T-helper 1 cell (primary cell): Measurements from ENCODE around the gene UHMK1.
"Not testable (repeated sequence)": the region's sequence is repeated elsewhere in the genome, so short reads cannot be mapped to it uniquely, and the experiment has no call there.

Experiments
- DNase-seq, 5 donors: peaks; one replicate each; pipeline ENCODE4 v3.0.0-alpha.2; 2012 to 2020
- total RNA-seq, 4 donors: gene quantifications; one replicate each; lab custom pipeline; 2026; lab: John Stamatoyannopoulos, UW

UHMK1 gene
- 189 to 260 (median 227) reads per million in 4 donors for total RNA-seq

- DNase-seq, result peak; percentile 81 to 92 (median 88)
Observed at GRCh38 chr1:162497723-162498495, at the start of gene UHMK1. TSS of gene UHMK1 (plus strand) at chr1:162497818. CDS start at chr1:162498001, 183 bp downstream.

GRCh38 chr1:162454361-162454760 is 43.3 kb upstream of the UHMK1 start:
- not testable (repeated sequence) for DNase-seq

- DNase-seq, result no peak
Observed at GRCh38 chr1:162456323-162456722, 41.3 kb upstream of the UHMK1 start.

- DNase-seq, result no peak
Observed at GRCh38 chr1:162458236-162458635, 39.4 kb upstream of the UHMK1 start.

DNA sequence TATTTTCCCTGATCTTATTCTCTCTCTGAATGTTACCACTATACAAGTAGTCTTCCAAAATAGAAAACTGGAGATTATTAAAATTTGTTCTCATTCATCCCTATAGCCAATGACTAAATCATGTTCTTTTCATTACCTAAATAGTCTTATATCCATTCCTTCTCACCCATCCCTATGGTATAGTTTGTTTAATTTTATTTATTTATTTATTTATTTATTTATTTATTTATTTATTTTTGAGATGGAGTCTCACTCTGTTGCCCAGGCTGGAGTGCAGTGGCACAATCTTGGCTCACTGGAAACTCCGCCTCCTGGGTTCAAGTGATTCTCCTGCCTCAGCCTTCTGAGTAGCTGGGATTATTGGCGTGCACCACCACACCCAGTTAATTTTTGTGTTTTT is 35.2 kb upstream of the UHMK1 start:
- DNase-seq, result not testable (repeated sequence)

DNA sequence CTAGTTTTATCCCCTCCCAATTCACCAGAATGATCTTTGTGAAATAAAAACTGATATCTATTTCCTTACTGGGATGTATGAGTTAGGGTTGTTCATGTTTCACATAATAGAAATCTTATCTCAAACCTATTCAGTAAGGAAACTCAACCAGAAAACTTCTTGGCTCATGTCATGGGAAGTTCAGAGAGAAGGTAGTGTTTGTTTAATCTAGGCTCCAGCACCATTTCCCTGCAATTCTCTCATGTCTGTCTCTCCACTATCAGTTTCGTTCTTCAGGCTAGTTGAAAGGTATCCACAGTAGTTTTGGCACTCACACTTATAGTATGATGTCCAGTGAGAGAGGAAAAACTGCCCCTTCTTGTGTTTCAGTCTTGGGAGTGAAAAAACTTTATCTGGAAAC is 34.6 kb upstream of the UHMK1 start:
- no peak for DNase-seq

- DNase-seq, result no peak
Observed at GRCh38 chr1:162466797-162467196, 30.8 kb upstream of the UHMK1 start.

- DNase-seq, result no peak
Observed at GRCh38 chr1:162470216-162470615, 27.4 kb upstream of the UHMK1 start.

GRCh38 chr1:162471290-162471853 is 26.2 kb upstream of the UHMK1 start:
- no peak for DNase-seq

- no peak for DNase-seq
Observed at GRCh38 chr1:162475089-162475488, 22.5 kb upstream of the UHMK1 start.

DNA sequence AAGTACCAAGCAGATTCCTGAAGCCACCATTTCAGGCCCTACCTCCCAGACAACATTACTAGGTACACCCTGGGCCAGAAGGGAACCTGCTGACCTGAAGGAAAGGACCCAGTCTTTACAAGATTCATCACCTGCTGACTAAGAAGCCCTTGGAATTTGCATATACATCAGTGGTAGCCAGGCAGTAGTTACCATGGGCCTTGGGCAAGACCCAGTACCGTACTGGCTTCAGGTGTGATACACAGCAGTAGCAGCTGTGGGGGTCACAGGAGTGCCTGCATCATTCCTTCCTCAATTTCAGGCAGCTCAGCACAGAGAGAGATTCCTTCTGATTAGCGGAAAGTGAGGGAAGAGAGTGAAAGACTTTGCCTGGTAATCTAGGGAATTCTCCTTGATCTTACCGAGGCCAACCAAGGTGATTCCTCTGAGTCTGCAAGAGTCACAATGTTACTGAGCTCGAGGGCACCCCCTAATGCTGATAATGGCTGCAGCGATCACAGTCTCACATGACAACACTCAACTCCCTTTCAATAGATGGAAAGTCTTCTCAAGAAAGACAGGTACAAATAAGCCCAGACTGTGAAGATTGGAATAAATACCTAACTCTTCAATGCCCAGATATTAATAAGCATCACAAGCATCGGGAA is 22.0 kb upstream of the UHMK1 start:
- no peak for DNase-seq

GRCh38 chr1:162476620-162477019 is 21.0 kb upstream of the UHMK1 start:
- DNase-seq, result no peak

GRCh38 chr1:162485236-162485635 is 12.4 kb upstream of the UHMK1 start:
- DNase-seq, result no peak

DNA sequence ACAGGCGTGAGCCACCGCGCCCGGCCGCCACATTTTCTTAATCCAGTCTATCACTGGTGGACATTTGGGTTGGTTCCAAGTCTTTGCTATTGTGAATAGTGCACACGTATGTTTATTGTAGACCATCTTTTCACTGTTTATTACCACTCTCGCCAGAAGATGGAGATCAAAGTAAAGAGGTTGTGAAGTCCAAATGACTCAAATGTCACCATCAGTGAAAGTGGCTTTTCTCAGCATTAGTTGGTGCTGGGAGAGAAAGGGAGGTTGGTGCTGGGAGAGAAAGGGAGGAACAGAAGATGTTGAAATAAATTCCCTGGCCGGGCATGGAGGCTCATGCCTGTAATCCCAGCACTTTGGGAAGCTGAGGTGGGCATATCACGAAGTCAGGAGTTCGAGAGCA is 10.4 kb upstream of the UHMK1 start:
- DNase-seq, result peak in 1 of 5 donors; percentile 5

DNA sequence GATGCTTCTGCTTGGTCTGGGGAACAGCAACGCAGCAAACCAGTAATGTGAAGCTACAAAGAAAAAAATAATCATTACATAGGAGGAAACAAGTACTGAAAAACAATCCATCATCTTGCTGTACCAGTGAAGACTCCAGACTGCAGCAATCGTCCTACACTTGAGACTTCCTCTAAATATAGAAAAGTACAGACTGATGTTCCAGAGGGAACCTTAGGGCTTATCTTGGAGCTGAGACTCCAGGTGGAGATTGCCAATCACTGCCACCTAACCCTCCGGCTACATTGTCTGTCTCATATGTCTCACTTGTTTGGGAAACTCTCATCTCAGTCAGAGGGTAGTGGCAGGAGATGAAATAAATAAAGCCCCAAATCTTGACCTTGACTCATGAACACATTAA is 9.4 kb upstream of the UHMK1 start:
- DNase-seq, result no peak

DNA sequence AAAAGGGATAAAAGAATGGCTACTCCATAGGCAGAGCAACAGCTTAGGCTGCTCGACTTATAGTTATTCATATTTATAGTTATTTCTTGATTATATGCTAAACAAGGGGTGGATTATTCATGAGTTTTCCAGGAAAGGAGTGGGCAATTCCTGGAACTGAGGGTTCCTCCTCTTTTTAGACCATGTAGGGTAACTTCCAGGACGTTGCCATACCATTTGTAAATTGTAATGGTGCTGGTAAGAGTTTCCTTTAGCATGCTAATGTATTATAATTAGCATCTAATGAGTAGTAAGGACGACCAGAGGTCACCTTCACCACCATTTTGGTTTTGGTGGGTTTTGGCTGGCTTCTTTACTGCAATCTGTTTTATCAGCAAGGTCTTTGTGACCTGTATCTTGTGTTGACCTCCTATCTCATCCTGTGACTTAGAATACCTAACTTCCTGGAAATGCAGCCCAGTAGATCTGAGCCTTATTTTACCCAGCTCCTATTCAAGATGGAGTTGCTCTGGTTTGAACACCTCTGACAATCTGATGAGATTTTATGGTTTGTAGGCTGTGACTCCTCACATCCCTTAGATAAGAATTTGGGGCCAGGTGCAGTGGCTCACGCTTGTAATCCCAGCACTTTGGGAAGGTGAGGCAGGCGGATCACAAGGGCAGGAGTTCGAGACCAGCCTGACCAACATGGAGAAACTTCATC is 1.9 kb upstream of the UHMK1 start:
- DNase-seq, result not testable (repeated sequence)

- no peak for DNase-seq
Observed at GRCh38 chr1:162497104-162497722, 405 bp upstream of the UHMK1 start.

GRCh38 chr1:162498496-162498810 is 835 bp downstream of the UHMK1 start:
- no peak for DNase-seq

- DNase-seq, result no peak
Observed at GRCh38 chr1:162500805-162501204, 3.2 kb downstream of the UHMK1 start.

- DNase-seq, result no peak
Observed at GRCh38 chr1:162502077-162502476, 4.5 kb downstream of the UHMK1 start.

DNA sequence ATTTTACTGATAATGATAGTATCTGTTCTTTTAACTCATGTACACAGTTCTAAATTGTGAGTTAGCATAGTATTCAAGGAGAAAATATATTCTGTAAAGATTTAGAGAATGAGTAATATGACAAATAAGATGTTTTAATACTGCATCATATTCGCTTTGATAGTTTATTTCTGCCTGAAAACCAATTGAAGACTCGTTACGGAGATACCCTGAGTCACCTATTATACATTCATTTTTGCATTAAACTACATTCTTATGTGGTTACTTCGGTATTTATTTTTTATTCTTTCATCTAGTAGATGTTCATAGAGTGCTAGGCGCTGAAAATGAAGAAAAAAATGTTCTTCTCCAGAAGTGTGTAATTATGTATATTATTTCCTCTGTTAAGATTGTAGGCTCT is 5.3 kb downstream of the UHMK1 start:
- no peak for DNase-seq

- no peak for DNase-seq
Observed at GRCh38 chr1:162527314-162527713, 29.7 kb downstream of the UHMK1 start.
